WTC11 (cell line): ENCODE results near the gene HSF5. TPM values are rescaled to one million over a fixed set of nuclear protein-coding genes. Genes with fewer than 3 reads are reported as not detected.

Experiments used
- ATAC-seq: fragments of 200-7000 bp; cut with Tn5 transposase; 2 replicates; pipeline ENCODE4 v1.10.0; 2021; ENCODE audit warnings: mild to moderate bottlenecking, moderate library complexity
- Bru-seq: library from RNA; stranded (reverse); fragments of 400-500 nt; gene quantifications from one replicate; lab custom pipeline; 2021; lab: Mats Ljungman, UMichigan
- CTCF ChIA-PET: fragments of 300-600 bp; sonication (Branson Sonifier 250); formaldehyde crosslinking; loops from one replicate; lab custom pipeline; 2021; ENCODE audit warnings: antibody characterized with exemption; lab: Charles Lee
- POLR2A ChIA-PET: fragments of 350-600 bp; sonication (Branson Sonifier 250); formaldehyde crosslinking; loops from one replicate; lab custom pipeline; 2021; ENCODE audit warnings: antibody characterized with exemption; lab: Charles Lee
- DNase-seq: peaks from one replicate; pipeline ENCODE4 v3.0.0; 2021; ENCODE audit warnings: low spot score
- H3K27ac Mint-ChIP-seq: 2 replicates; pipeline ENCODE4 v1.8.0; 2021; ENCODE audit warnings: mixed read lengths
- H3K27me3 Mint-ChIP-seq: 2 replicates; pipeline ENCODE4 v1.8.0; 2021; ENCODE audit warnings: low read depth, mild to moderate bottlenecking, moderate library complexity, mixed read lengths
- H3K36me3 Mint-ChIP-seq: 2 replicates; pipeline ENCODE4 v1.8.0; 2021; ENCODE audit warnings: mixed read lengths
- H3K4me1 Mint-ChIP-seq: 2 replicates; pipeline ENCODE4 v1.8.0; 2022; ENCODE audit warnings: mixed read lengths
- H3K4me3 Mint-ChIP-seq: 2 replicates; pipeline ENCODE4 v1.8.0; 2021; ENCODE audit warnings: mild to moderate bottlenecking, moderate library complexity, mixed read lengths
- H3K9me3 Mint-ChIP-seq: 2 replicates; pipeline ENCODE4 v1.8.0; 2021; ENCODE audit warnings: mixed read lengths
- ELF4 ChIP-seq: sonication (generic); formaldehyde crosslinking; IDR thresholded peaks from 2 replicates; pipeline ENCODE4 v1.8.1; 2022; ENCODE audit warnings: low read depth, mild to moderate bottlenecking, moderate library complexity, missing genetic modification reagents
- FOXP1 ChIP-seq: sonication (generic); formaldehyde crosslinking; IDR thresholded peaks from 2 replicates; pipeline ENCODE4 v1.8.0; 2022; ENCODE audit warnings: missing genetic modification reagents, mild to moderate bottlenecking, moderate library complexity, borderline replicate concordance
- JAZF1 ChIP-seq: fragments of 250-450 bp; sonication (Bioruptor Pico); IDR thresholded peaks from 2 replicates; pipeline ENCODE4 v1.9.0; 2021; ENCODE audit warnings: moderate library complexity, mild to moderate bottlenecking, inconsistent platforms
- RELA ChIP-seq: sonication (generic); formaldehyde crosslinking; IDR thresholded peaks from 2 replicates; pipeline ENCODE4 v1.8.1; 2022; ENCODE audit warnings: missing genetic modification reagents, mild to moderate bottlenecking, borderline replicate concordance
- SOX15 ChIP-seq: fragments of 250-450 bp; sonication (Bioruptor Pico); IDR thresholded peaks from 2 replicates; pipeline ENCODE4 v1.9.0; 2021; ENCODE audit warnings: mild to moderate bottlenecking
- TCF7 ChIP-seq: sonication (generic); formaldehyde crosslinking; IDR thresholded peaks from 2 replicates; pipeline ENCODE4 v1.8.0; 2022; ENCODE audit warnings: mild to moderate bottlenecking, low read depth, missing genetic modification reagents, moderate library complexity
- TEAD1 ChIP-seq: sonication (generic); formaldehyde crosslinking; IDR thresholded peaks from 2 replicates; pipeline ENCODE4 v1.8.0; 2022; ENCODE audit warnings: mild to moderate bottlenecking, missing genetic modification reagents
- ZNF138 ChIP-seq: sonication (generic); formaldehyde crosslinking; conservative IDR thresholded peaks from 2 replicates; pipeline ENCODE4 v1.8.1; 2022; ENCODE audit warnings: mild to moderate bottlenecking, moderate library complexity, missing genetic modification reagents
- long read RNA-seq, 3 experiments: library from RNA in 1 of 3; library from capped mRNA in 1 of 3; library from polyadenylated mRNA in 1 of 3; unstranded in 2 of 3; stranded (forward) in 1 of 3; transcript quantifications; one replicate each; pipeline ENCODE4 v2.0.0, GENCODE V29; 2021
- total RNA-seq: library from RNA; stranded (reverse); gene quantifications from 3 replicates; pipeline ENCODE4 v1.2.3, GENCODE V29; 2021
- TF ChIP-seq, protein P1 (sequence below): fragments of 250-450 bp; sonication (Bioruptor Pico); conservative IDR thresholded peaks from 2 replicates; pipeline ENCODE4 v1.9.0; 2021; ENCODE audit warnings: mild to moderate bottlenecking
- TF ChIP-seq, protein P2 (sequence below): sonication (generic); formaldehyde crosslinking; IDR thresholded peaks from 2 replicates; pipeline ENCODE4 v1.8.0; 2023; ENCODE audit warnings: mild to moderate bottlenecking, missing genetic modification reagents
- TF ChIP-seq, protein P3 (sequence below): fragments of 200-600 bp; IDR thresholded peaks from 2 replicates; pipeline ENCODE4 v1.8.0; 2022; ENCODE audit warnings: antibody characterized with exemption
- TF ChIP-seq, protein P4 (sequence below): sonication (generic); formaldehyde crosslinking; IDR thresholded peaks from 2 replicates; pipeline ENCODE4 v1.8.0; 2022; ENCODE audit warnings: missing genetic modification reagents
- TF ChIP-seq, protein P5 (sequence below): sonication (generic); formaldehyde crosslinking; IDR thresholded peaks from 2 replicates; pipeline ENCODE4 v1.8.0; 2022; ENCODE audit warnings: mild to moderate bottlenecking, missing genetic modification reagents
- TF ChIP-seq, protein P6 (sequence below): sonication (generic); formaldehyde crosslinking; IDR thresholded peaks from 2 replicates; pipeline ENCODE4 v1.8.1; 2022; ENCODE audit warnings: mild to moderate bottlenecking, moderate library complexity, missing genetic modification reagents

The HSF5 gene, protein sequence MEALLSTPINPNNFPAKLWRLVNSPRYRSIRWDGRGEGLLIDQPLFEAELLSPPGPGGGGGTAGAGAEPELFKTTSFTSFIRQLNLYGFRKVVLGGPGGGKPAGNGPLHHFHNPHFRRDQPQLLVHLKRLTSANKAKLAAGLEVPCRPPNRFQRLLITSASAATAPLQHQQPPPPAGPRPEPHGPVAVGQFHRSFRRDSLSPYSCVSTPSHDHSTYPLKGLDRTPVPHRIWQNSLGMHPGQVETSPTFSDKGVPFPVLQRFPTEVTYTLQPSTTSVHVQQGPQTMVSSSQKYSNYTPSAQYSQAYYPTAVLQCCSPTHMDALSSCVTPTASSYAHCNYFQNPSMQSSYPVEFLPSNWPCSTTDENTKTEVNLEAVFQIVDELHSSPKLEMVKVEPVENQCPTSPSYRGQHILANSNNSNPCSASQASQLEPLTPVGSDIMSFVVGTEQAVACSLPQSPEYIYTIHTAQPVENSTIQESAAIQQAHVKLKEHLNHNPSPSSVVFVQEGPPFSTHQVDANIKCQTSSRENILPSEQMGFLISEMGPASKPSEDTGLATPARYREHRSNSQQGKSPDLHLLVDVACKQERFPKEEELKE
- total RNA-seq (0.07 to 0.11 TPM (median 0.09 TPM) in 3 replicates), Bru-seq, nascent RNA (percentile 16 among the genes with signal in this experiment)
- long read RNA-seq, experiment 1, result 0 reads
- long read RNA-seq, experiment 2, result 0 reads
- long read RNA-seq, experiment 3, result 0 reads

DNA sequence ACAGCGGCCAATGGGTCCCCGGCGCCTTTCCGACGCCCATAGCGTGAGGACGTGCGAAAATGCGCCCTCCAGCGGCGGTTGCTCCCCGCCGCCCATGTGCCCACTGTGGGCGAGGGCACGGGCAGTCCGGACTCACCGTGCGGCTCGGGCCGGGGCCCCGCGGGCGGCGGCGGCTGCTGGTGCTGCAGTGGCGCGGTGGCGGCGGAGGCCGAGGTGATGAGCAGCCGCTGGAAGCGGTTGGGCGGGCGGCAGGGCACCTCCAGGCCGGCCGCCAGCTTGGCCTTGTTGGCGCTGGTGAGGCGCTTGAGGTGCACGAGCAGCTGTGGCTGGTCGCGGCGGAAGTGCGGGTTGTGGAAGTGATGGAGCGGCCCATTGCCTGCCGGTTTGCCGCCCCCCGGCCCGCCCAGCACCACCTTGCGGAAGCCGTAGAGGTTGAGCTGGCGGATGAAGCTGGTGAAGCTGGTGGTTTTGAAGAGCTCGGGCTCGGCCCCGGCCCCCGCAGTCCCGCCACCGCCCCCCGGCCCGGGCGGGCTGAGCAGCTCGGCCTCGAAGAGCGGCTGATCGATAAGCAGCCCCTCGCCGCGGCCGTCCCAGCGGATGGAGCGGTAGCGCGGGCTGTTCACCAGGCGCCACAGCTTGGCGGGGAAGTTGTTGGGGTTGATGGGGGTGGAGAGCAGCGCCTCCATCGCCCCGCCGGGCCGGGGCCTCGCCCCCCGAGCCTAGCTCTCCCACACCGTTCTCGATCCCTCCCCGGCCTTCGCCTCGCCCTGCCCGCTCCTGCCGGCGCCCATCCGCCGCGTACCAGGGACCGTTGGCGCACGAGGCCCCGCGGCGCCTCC is at the start of gene HSF5:
TSS of gene HSF5 (minus strand) at position 820 of the 839 bp plus-strand sequence. CDS start at position 686, 134 bp downstream.
- TF ChIP-seq TEAD1 (no peak), ELF4 (CRISPR knock-in tag) (no peak), SOX15 (CRISPR knock-in tag) (no peak), ZNF138 (no peak), RELA (CRISPR knock-in tag) (no peak), TCF7 (CRISPR knock-in tag) (no peak), JAZF1 (no peak), FOXP1 (CRISPR knock-in tag) (0 out of 2 replicates have a peak, but pooled peaks have one; percentile 7)
- TF ChIP-seq, protein P1, sequence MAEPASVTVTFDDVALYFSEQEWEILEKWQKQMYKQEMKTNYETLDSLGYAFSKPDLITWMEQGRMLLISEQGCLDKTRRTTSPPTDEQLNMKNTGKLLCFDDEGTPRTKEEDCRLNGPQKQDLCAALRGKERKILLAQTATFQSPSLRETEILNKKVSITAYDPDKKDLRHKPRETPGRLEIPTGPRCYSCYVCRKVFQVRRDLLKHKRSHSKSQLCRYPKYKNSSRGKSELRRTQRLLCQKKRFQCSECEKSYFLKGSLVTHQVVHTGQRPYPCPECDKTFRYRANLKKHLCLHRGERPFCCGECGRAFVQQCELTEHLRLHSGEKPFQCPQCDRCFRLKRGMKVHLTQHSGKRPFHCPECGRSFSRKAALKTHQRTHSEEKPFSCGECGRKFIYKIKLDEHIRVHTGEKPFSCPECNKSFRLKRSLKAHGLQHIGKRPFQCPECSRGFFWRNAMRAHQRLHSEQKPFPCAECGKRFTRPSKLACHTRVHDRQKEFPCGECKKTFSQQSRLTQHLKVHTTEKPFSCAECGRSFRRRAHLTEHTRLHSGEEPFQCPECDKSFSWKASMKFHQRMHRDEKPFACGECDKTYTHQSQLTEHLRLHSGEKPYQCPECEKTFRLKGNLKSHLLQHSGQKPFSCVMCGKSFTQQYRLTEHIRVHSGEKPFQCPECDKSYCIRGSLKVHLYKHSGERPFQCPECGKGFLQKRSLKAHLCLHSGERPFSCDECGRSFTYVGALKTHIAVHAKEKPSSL (CRISPR knock-in tag), result no peak
- TF ChIP-seq, protein P2, sequence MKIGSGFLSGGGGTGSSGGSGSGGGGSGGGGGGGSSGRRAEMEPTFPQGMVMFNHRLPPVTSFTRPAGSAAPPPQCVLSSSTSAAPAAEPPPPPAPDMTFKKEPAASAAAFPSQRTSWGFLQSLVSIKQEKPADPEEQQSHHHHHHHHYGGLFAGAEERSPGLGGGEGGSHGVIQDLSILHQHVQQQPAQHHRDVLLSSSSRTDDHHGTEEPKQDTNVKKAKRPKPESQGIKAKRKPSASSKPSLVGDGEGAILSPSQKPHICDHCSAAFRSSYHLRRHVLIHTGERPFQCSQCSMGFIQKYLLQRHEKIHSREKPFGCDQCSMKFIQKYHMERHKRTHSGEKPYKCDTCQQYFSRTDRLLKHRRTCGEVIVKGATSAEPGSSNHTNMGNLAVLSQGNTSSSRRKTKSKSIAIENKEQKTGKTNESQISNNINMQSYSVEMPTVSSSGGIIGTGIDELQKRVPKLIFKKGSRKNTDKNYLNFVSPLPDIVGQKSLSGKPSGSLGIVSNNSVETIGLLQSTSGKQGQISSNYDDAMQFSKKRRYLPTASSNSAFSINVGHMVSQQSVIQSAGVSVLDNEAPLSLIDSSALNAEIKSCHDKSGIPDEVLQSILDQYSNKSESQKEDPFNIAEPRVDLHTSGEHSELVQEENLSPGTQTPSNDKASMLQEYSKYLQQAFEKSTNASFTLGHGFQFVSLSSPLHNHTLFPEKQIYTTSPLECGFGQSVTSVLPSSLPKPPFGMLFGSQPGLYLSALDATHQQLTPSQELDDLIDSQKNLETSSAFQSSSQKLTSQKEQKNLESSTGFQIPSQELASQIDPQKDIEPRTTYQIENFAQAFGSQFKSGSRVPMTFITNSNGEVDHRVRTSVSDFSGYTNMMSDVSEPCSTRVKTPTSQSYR (CRISPR knock-in tag), result no peak
- TF ChIP-seq, protein P3, sequence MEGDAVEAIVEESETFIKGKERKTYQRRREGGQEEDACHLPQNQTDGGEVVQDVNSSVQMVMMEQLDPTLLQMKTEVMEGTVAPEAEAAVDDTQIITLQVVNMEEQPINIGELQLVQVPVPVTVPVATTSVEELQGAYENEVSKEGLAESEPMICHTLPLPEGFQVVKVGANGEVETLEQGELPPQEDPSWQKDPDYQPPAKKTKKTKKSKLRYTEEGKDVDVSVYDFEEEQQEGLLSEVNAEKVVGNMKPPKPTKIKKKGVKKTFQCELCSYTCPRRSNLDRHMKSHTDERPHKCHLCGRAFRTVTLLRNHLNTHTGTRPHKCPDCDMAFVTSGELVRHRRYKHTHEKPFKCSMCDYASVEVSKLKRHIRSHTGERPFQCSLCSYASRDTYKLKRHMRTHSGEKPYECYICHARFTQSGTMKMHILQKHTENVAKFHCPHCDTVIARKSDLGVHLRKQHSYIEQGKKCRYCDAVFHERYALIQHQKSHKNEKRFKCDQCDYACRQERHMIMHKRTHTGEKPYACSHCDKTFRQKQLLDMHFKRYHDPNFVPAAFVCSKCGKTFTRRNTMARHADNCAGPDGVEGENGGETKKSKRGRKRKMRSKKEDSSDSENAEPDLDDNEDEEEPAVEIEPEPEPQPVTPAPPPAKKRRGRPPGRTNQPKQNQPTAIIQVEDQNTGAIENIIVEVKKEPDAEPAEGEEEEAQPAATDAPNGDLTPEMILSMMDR, result peak; percentile 47
- TF ChIP-seq, protein P4, sequence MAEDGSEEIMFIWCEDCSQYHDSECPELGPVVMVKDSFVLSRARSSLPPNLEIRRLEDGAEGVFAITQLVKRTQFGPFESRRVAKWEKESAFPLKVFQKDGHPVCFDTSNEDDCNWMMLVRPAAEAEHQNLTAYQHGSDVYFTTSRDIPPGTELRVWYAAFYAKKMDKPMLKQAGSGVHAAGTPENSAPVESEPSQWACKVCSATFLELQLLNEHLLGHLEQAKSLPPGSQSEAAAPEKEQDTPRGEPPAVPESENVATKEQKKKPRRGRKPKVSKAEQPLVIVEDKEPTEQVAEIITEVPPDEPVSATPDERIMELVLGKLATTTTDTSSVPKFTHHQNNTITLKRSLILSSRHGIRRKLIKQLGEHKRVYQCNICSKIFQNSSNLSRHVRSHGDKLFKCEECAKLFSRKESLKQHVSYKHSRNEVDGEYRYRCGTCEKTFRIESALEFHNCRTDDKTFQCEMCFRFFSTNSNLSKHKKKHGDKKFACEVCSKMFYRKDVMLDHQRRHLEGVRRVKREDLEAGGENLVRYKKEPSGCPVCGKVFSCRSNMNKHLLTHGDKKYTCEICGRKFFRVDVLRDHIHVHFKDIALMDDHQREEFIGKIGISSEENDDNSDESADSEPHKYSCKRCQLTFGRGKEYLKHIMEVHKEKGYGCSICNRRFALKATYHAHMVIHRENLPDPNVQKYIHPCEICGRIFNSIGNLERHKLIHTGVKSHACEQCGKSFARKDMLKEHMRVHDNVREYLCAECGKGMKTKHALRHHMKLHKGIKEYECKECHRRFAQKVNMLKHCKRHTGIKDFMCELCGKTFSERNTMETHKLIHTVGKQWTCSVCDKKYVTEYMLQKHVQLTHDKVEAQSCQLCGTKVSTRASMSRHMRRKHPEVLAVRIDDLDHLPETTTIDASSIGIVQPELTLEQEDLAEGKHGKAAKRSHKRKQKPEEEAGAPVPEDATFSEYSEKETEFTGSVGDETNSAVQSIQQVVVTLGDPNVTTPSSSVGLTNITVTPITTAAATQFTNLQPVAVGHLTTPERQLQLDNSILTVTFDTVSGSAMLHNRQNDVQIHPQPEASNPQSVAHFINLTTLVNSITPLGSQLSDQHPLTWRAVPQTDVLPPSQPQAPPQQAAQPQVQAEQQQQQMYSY (CRISPR knock-in tag), result no peak
- TF ChIP-seq, protein P5, sequence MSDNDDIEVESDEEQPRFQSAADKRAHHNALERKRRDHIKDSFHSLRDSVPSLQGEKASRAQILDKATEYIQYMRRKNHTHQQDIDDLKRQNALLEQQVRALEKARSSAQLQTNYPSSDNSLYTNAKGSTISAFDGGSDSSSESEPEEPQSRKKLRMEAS (CRISPR knock-in tag), result peak; percentile 28; the same call in 1 of the 2 replicates
- TF ChIP-seq, protein P6, sequence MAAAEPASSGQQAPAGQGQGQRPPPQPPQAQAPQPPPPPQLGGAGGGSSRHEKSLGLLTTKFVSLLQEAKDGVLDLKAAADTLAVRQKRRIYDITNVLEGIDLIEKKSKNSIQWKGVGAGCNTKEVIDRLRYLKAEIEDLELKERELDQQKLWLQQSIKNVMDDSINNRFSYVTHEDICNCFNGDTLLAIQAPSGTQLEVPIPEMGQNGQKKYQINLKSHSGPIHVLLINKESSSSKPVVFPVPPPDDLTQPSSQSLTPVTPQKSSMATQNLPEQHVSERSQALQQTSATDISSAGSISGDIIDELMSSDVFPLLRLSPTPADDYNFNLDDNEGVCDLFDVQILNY (CRISPR knock-in tag), result no peak
- ATAC-seq (peak; percentile 89), DNase-seq (peak; percentile 78)
- no peaks in the 10 kb centered on the region for H3K9me3 Mint-ChIP-seq
- ChIA-PET CTCF (interaction anchor here (0.6 to 1.5 kb wide), 16 partner anchors 11 to 288 kb away, joined by 3 to 10 read pairs (median 4); partner anchors contain the start of genes MTMR4 and RNF43), POLR2A (no interaction called here)
- H3K4me3 Mint-ChIP-seq, result no peak within 1 kb of the TSS
- no peak within 1 kb of the TSS for H3K27ac Mint-ChIP-seq
- no peaks in the 10 kb centered on the region for H3K4me1 Mint-ChIP-seq
- H3K27me3 Mint-ChIP-seq, result peaks cover 21% of the 10 kb centered on the region
- peaks cover 38% of the 10 kb centered on the region for H3K36me3 Mint-ChIP-seq
